LoVo (cell line): Measurements from ENCODE around the gene RAD51B.

Source experiments
- DNase-seq: peaks from one replicate; pipeline ENCODE4 v3.0.0-alpha.2; 2016; ENCODE audit warnings: low spot score

RAD51B gene

DNA sequence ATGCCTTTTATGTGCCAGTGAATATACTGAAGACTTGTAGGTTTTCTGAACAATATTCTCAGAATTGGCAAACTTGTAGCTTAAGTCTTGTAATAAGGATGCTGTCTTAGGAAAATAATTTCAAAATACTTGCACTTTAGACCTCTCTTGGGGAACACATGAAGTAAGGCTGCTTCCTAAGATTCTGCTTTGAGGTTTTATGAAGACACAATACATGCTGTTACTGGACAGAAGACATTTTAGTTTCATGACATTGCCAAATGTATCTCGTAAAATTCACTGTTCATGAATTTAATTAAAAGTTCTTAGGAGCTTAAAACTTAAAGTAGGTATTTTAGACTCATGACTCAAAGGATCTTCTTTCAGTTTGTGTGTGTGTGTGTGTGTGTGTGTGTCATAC, 80.7 kb downstream of the RAD51B start:
- no peak for DNase-seq

DNA sequence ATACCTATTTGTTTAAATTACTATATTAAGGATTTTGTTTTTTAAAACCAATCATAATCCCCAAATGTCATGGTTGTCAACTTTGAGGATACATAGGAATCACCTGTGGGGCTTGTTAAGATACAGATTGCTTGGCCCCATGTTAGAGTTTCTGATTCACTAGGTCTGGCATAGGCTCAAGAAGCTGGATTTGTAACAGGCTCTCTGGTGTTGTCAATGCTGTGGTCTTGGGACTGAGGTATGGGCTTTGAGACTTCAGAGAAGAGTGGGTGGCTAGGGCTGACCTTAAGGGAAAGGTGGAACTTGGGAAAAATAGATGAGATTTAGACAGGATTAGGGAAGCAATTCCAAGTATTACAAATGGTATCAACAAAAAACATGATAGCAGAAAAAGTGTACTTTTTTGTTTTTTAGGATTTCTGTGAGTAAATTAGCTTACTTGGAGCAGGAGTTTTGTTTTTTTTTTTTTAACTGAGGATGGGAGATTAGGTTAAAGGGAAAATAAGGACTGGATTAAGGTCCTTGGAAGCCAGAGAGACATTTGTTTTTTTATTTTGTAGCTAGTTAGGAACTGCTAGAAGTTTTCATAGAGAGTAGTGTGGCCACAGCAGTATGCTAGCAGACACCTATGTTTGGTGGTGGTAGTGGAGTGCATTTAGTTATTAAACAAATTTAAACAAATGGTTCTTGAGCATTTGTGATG, 88.6 kb downstream of the RAD51B start:
- no peak for DNase-seq

DNA sequence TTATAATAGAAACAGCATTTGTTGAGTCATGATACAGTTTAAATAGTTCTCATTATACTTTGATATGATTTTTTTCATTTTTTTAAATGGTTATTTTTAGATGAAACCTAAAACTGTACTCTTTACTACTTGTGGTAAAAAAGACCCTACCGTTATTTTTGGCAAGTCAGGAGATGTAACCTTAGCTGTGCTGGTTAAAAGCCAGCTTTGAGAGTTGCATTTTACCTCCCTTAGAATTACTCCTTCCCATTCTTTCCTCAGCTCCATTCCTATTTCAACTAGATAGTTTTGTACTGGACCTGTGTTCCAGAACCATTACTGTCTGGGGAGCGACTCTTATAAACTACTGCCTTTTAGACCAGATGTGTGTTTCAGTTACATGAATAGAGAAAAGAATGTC, 92.0 kb downstream of the RAD51B start:
- no peak for DNase-seq

- no peak for DNase-seq
These were observed 96.9 kb downstream of the RAD51B start for GRCh38 chr14:67916430-67916829.

GRCh38 chr14:67917006-67917405, 97.4 kb downstream of the RAD51B start:
- DNase-seq: no peak

DNA sequence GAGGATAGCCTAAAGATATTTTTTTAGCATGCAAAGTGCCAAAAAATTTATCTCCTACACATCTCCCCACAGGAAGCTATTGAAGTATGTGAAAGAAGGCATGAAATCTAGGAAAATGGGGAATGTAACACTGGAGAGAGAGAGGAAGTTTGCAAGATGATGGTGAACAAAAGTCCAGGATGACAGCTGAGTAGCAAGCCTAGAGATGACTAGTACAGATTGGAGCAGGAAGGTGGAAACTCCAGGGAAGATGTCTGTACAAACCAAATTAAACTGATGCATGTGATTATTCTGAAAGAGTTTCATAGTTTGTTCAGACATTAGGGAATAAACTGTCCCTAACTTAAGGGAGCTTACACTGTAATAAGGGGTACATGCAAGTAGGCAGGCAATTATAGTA, 99.3 kb downstream of the RAD51B start:
- DNase-seq: no peak

DNA sequence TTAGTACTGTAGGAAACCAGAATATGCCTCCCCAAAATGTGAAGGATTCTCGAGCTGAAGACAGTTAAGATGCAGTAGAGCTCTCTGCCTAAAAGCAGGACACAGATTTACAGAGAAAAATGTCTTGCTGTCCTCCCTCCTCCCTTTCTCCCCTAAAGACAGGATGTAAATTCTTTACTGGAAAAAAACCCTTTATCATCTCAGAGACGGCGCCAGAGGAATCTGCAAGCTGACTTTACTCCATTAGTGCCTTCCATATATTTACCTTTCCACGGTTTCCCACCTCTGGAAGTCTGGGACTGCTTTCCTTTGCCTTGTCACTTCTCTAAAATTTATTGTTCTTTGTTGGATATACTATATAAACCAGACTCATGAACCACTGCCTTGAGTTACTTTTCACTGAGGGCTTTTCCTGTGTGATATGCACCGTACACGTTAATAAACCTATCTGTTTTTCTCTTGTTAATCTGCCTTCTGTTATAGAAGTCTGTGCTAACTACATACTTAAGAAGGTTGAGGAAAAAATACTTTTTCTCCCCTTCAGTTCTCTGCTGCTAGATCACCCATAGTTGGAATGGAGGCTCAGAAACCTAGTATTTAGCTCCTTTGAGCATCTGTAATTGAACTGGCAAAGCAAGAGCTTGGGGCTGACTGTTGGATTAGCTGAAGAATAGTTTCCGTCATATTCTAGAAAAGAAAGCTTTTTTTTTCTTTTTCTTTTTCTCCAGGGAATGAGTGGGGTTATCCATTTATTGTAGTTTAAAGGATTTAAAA, 99.9 kb downstream of the RAD51B start:
- no peak for DNase-seq

DNA sequence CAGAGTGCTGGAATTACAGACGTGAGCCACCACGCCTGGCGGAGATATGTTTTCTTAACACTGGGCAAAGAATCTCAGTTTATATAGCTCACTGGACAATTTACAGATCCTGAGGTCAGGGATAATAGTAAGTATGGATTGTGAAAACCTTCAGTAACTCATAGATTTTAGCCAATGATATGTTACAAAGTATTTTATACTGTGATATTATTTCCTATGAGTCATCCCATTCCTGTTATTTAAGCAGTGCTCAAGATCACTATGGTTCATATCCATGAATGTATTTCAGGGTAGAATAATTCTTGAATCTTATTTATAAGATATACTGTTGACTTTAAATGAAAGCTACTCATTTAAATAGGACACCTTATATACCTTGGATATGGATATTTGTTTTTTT, 107.2 kb downstream of the RAD51B start:
- DNase-seq: no peak

DNA sequence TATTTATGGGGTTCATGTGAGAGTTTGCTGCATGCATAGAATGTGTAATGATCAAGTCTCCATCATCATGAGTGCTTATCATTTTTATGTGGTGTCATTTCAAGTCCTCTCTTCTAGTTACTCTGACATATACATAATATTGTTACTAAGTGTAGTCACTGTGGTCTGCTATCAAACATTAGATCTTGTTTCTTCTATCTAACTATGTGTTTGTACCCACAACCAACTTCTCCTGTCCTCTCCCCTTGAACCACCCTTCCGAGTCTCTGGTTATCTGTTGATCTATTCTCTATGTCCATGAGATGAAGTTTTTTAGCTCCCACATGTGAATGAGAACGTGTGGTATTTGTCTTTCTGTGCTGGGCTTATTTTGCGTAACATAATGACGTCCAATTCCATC, 107.7 kb downstream of the RAD51B start:
- no peak for DNase-seq

DNA sequence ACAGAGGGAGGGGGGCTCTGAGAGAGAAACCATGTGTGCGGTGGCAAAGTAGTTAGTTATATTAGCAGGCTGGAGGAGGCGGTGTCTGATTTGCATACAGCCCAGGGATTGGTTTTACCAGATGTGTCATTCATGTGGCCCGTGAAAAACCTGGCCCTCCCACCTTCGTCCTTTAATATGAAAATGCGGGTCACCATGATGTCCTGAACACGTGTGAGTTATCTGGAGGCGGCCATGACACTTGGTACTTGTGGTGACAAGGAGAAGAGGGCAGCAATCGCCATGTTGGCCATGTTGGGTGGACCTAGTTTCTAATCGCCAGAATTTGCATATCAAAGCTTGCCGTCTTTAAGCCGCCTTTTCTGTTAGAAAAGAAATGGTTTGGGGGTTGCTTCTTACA, 108.8 kb downstream of the RAD51B start:
- no peak for DNase-seq

- no peak for DNase-seq
These were observed 113.2 kb downstream of the RAD51B start for GRCh38 chr14:67932708-67933246.

GRCh38 chr14:67933266-67933665, 113.7 kb downstream of the RAD51B start:
- DNase-seq: no peak

DNA sequence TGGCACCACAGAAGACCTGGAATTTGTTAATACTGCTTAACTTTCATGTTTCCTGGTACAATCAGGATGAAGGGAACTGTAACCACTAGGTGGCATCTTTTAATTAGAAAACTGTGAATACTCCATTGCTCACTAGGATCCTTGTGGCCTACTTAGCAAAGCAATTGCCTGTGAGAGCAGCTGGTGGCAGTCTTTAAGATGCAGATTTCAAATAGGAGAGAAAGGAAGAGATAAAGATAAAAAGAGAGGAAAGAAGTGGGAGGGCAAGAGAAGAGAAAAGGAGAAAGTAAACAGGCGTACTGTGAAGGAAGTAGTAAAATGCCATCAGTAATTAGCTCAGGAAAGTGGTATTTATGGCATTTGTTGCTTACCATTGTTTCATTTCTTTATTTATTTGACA, 114.5 kb downstream of the RAD51B start:
- peak; percentile 83 for DNase-seq

- no peak for DNase-seq
These were observed 115.3 kb downstream of the RAD51B start for GRCh38 chr14:67934862-67935261.

- no peak for DNase-seq
These were observed 115.8 kb downstream of the RAD51B start for GRCh38 chr14:67935371-67935770.

- no peak for DNase-seq
These were observed 118.5 kb downstream of the RAD51B start for GRCh38 chr14:67938071-67938470.

GRCh38 chr14:67940486-67941455, 121.2 kb downstream of the RAD51B start:
- no peak for DNase-seq

- DNase-seq: no peak
These were observed 122.0 kb downstream of the RAD51B start for GRCh38 chr14:67941456-67942018.

DNA sequence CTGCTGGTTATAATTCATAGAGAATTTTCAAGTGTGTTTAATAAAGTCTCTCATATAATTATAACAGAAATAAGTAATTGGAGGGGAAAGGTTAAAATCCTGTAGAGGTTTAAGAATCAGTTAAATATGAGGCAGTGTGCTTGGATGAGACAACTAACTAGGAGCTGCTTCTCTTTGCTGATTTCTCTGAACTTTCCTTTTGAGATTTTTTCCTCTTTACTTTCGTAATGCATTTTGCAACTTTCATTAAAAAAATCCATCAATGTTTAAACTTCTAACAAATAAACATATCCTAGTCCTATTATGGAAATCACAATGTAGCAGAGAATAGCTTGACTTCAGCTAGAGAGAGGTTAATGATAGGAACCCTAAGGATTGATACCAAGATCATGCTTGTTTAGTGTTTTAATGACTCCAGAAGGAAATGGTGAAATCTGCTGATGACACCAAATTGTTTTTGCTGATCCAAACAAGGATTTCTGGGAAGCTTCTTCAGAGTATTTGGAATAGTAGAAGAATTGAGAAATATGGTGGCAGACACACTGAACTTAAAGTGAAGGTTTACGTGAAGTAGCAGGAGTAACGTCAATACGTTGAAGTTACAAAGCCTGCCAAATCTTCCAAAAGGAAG, 122.6 kb downstream of the RAD51B start:
- DNase-seq: no peak

- peak; percentile 78 for DNase-seq
These were observed 124.4 kb downstream of the RAD51B start for GRCh38 chr14:67943947-67944346.

DNA sequence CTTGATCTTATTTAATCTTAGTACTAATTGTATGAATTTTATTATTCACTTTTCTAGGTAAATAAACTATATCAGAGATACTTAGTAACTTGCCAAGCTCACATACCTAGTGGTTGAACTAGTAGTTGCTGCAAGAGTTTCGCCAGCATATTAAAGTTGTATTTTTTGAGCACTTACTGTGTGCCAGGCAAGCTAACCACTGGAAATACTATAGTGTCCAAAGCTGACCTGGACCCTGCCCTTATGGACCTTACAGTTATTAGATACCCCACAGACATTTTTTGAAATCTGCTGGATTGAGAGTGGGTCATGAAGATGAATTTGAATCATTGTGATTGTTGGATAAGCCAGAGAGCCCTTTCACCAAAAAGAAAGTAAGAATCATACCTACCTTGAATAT, 125.0 kb downstream of the RAD51B start:
- DNase-seq: no peak
